H9 (cell line): ENCODE measurements around the gene RAF1. TPM values are rescaled to one million over a fixed set of nuclear protein-coding genes. Genes with fewer than 3 reads are reported as not detected.

Experiments
- DNase-seq: peaks from one replicate; pipeline ENCODE4 v3.0.0-alpha.2; 2017
- H2AFZ ChIP-seq: one replicate; pipeline ENCODE4 v1.6.1; 2013; ENCODE audit warnings: mild to moderate bottlenecking, low read length, control low read depth, moderate library complexity
- H2AK5ac ChIP-seq: 2 replicates; pipeline ENCODE4 v1.6.1; 2013; ENCODE audit warnings: low read length, control low read depth, mixed read lengths; ENCODE audit not compliant: insufficient read length
- H2BK120ac ChIP-seq: one replicate; pipeline ENCODE4 v1.6.1; 2013; ENCODE audit warnings: low read depth, mild to moderate bottlenecking, low read length, control low read depth, inconsistent platforms; ENCODE audit not compliant: poor library complexity, severe bottlenecking
- H2BK12ac ChIP-seq: 2 replicates; pipeline ENCODE4 v1.6.1; 2013; ENCODE audit warnings: low read length, control low read depth, mixed read lengths, low read depth; ENCODE audit not compliant: insufficient read length
- H2BK15ac ChIP-seq: 2 replicates; pipeline ENCODE4 v1.6.1; 2013; ENCODE audit warnings: low read depth, low read length, control low read depth
- H2BK20ac ChIP-seq: one replicate; pipeline ENCODE4 v1.6.1; 2013; ENCODE audit warnings: low read depth, mild to moderate bottlenecking, low read length, control low read depth, inconsistent platforms; ENCODE audit not compliant: poor library complexity, severe bottlenecking
- H2BK5ac ChIP-seq: 2 replicates; pipeline ENCODE4 v1.6.1; 2013; ENCODE audit warnings: low read length, control low read depth, mixed read lengths; ENCODE audit not compliant: insufficient read length
- H3K14ac ChIP-seq: 2 replicates; pipeline ENCODE4 v1.6.1; 2013; ENCODE audit warnings: low read length, control low read depth; ENCODE audit not compliant: insufficient read depth
- H3K18ac ChIP-seq: 2 replicates; pipeline ENCODE4 v1.6.1; 2013; ENCODE audit warnings: low read depth, mild to moderate bottlenecking, mixed read lengths, low read length, control low read depth; ENCODE audit not compliant: insufficient read length
- H3K23ac ChIP-seq: 2 replicates; pipeline ENCODE4 v1.6.1; 2013; ENCODE audit warnings: low read length, control low read depth, mixed read lengths, low read depth; ENCODE audit not compliant: insufficient read length
- H3K23me2 ChIP-seq: 2 replicates; pipeline ENCODE4 v1.6.1; 2013; ENCODE audit warnings: low read depth, mild to moderate bottlenecking, mixed read lengths, low read length, control low read depth; ENCODE audit not compliant: insufficient read length, poor library complexity, severe bottlenecking
- H3K27ac ChIP-seq: 2 replicates; pipeline ENCODE4 v1.5.1; 2013; ENCODE audit warnings: low read length, control low read depth, mixed read lengths, low read depth; ENCODE audit not compliant: insufficient read length
- H3K27me3 ChIP-seq: 2 replicates; pipeline ENCODE4 v1.6.1; 2013; ENCODE audit warnings: low read length, control low read depth, inconsistent platforms; ENCODE audit not compliant: insufficient read depth
- H3K4ac ChIP-seq: 2 replicates; pipeline ENCODE4 v1.6.1; 2013; ENCODE audit warnings: low read depth, mild to moderate bottlenecking, control low read depth, inconsistent platforms, low read length, moderate library complexity
- H3K4me1 ChIP-seq: 2 replicates; pipeline ENCODE4 v1.6.1; 2013; ENCODE audit warnings: low read length, control low read depth, inconsistent platforms; ENCODE audit not compliant: insufficient read depth
- H3K4me2 ChIP-seq: 2 replicates; pipeline ENCODE4 v1.6.1; 2013; ENCODE audit warnings: low read length, control low read depth, mixed read lengths; ENCODE audit not compliant: insufficient read length, insufficient read depth
- H3K56ac ChIP-seq: 2 replicates; pipeline ENCODE4 v1.6.1; 2013; ENCODE audit warnings: low read depth, mild to moderate bottlenecking, mixed read lengths, low read length, control low read depth; ENCODE audit not compliant: insufficient read length
- H3K79me1 ChIP-seq: 2 replicates; pipeline ENCODE4 v1.6.1; 2013; ENCODE audit warnings: low read depth, mild to moderate bottlenecking, moderate library complexity, low read length, control low read depth, inconsistent platforms; ENCODE audit not compliant: insufficient read depth, poor library complexity, severe bottlenecking
- H3K79me2 ChIP-seq: 2 replicates; pipeline ENCODE4 v1.6.1; 2013; ENCODE audit warnings: low read length, control low read depth, inconsistent platforms; ENCODE audit not compliant: insufficient read depth
- H3K9ac ChIP-seq: 2 replicates; pipeline ENCODE4 v1.6.1; 2013; ENCODE audit warnings: low read length, control low read depth, mixed read lengths; ENCODE audit not compliant: insufficient read length; ENCODE audit errors: extremely low read depth
- H3K9me3 ChIP-seq: one replicate; pipeline ENCODE4 v1.6.1; 2013; ENCODE audit warnings: low read depth, low read length, inconsistent platforms; ENCODE audit not compliant: control insufficient read depth
- H3T11ph ChIP-seq: one replicate; pipeline ENCODE4 v1.6.1; 2013; ENCODE audit warnings: mild to moderate bottlenecking, low read length, control low read depth, inconsistent platforms
- H4K20me1 ChIP-seq: one replicate; pipeline ENCODE4 v1.6.1; 2013; ENCODE audit not compliant: control insufficient read depth, insufficient read length, insufficient read depth
- H4K5ac ChIP-seq: 2 replicates; pipeline ENCODE4 v1.6.1; 2013; ENCODE audit warnings: low read depth, mild to moderate bottlenecking, mixed read lengths, low read length, control low read depth; ENCODE audit not compliant: insufficient read length
- H4K8ac ChIP-seq: replicated peaks from 2 replicates; pipeline ENCODE4 v1.6.1; 2013; ENCODE audit warnings: low read length, control low read depth, mixed read lengths, low read depth; ENCODE audit not compliant: insufficient read length
- H4K91ac ChIP-seq: 2 replicates; pipeline ENCODE4 v1.6.1; 2013; ENCODE audit warnings: low read depth, mild to moderate bottlenecking, moderate library complexity, mixed read lengths, low read length, control low read depth; ENCODE audit not compliant: insufficient read length
- H3K27ac Mint-ChIP-seq, 3 experiments: 2 replicates in 2 of 3; 3 replicates in 1 of 3; pipeline ENCODE4 v1.8.0; 2020 to 2021; ENCODE audit warnings: mixed read lengths in 3 of 3, mild to moderate bottlenecking in 1 of 3, moderate library complexity in 1 of 3
- H3K27me3 Mint-ChIP-seq: 2 replicates; pipeline ENCODE4 v1.8.0; 2021; ENCODE audit warnings: low read depth, mild to moderate bottlenecking, moderate library complexity, mixed read lengths
- H3K36me3 Mint-ChIP-seq, 3 experiments: 2 replicates in 2 of 3; 3 replicates in 1 of 3; pipeline ENCODE4 v1.8.0; 2020 to 2021; ENCODE audit warnings: low read depth in 3 of 3, mixed read lengths in 3 of 3; ENCODE audit not compliant: insufficient read depth in 1 of 3
- H3K4me1 Mint-ChIP-seq, 2 experiments: 2 replicates each; pipeline ENCODE4 v1.8.0; 2020; ENCODE audit warnings: mixed read lengths in 2 of 2
- H3K4me3 Mint-ChIP-seq, 2 experiments: 2 replicates in 1 of 2; 3 replicates in 1 of 2; pipeline ENCODE4 v1.8.0; 2020 to 2021; ENCODE audit warnings: mild to moderate bottlenecking in 2 of 2, mixed read lengths in 2 of 2, moderate library complexity in 1 of 2
- H3K9me3 Mint-ChIP-seq, 2 experiments: 2 replicates in 1 of 2; 3 replicates in 1 of 2; pipeline ENCODE4 v1.8.0; 2020; ENCODE audit warnings: mild to moderate bottlenecking in 2 of 2, mixed read lengths in 2 of 2, moderate library complexity in 1 of 2
- CTCF ChIP-seq: fragments of 200-600 bp; sonication (generic); conservative IDR thresholded peaks from 3 replicates; pipeline ENCODE4 v1.8.0; 2021; ENCODE audit warnings: antibody characterized with exemption, mild to moderate bottlenecking
- WGBS: extraction: QIAGEN DNeasy Blood & Tissue Kit; methylation state at CpG from one replicate; pipeline ENCODE4 v1.1.7; 2013; ENCODE audit warnings: missing lambda C conversion rate, low lambda C conversion rate, mixed read lengths; ENCODE audit not compliant: insufficient read length; ENCODE audit errors: extremely low coverage; 5-methylcytosine and 5-hydroxymethylcytosine counted together
- total RNA-seq: library from RNA; stranded (reverse); gene quantifications from 2 replicates; pipeline ENCODE4 v1.2.1, GENCODE V29; 2021

The RAF1 gene
- total RNA-seq, 1 experiment from 2014 or later, result 112 TPM

- no peak for DNase-seq
- TF ChIP-seq CTCF, result no peak
- H3K14ac ChIP-seq, result no peak overlapping the region
- H3K79me2 ChIP-seq, result no peaks in the 10 kb centered on the region
- H3K9ac ChIP-seq, result no peak overlapping the region
- no peak overlapping the region for H2BK12ac ChIP-seq
- H2AK5ac ChIP-seq, result no peak overlapping the region
- no peaks in the 10 kb centered on the region for H3K9me3 ChIP-seq
- no peaks in the 10 kb centered on the region for H3K23me2 ChIP-seq
- H4K20me1 ChIP-seq, result no peaks in the 10 kb centered on the region
- H3K9me3 Mint-ChIP-seq, result no peaks in the 10 kb centered on the region
- H3K18ac ChIP-seq, result no peak overlapping the region
- H3K27me3 Mint-ChIP-seq, result no peaks in the 10 kb centered on the region; the same call in 1 of the 2 replicates
- H3K27ac ChIP-seq, result no peak overlapping the region
- H3K4me2 ChIP-seq, result no peak overlapping the region
- WGBS, result no CpG with 5 or more reads among the region's 6 CpGs
- H2BK120ac ChIP-seq, result no peak overlapping the region
- H2BK15ac ChIP-seq, result no peak overlapping the region
- H4K91ac ChIP-seq, result no peak overlapping the region
- H2BK20ac ChIP-seq, result no peak overlapping the region
- no peaks in the 10 kb centered on the region for H3K27me3 ChIP-seq
- H3K4ac ChIP-seq, result no peak overlapping the region
- no peak overlapping the region for H2AFZ ChIP-seq
- no peaks in the 10 kb centered on the region for H3K4me1 ChIP-seq
- no peak overlapping the region for H3K4me3 Mint-ChIP-seq
- H3K27ac Mint-ChIP-seq, result peak overlapping the region in 2 of 3 experiments; percentile 18 to 34; a peak in 2 of 7 replicates
- H3K4me1 Mint-ChIP-seq, result 0 out of 4 replicates have a peak, but pooled peaks cover 0 to 5% of the 10 kb centered on the region in 2 experiments
- no peak overlapping the region for H2BK5ac ChIP-seq
- no peak overlapping the region for H3K56ac ChIP-seq
- H4K5ac ChIP-seq, result no peak overlapping the region
- no peak overlapping the region for H4K8ac ChIP-seq
- H3T11ph ChIP-seq, result no peak overlapping the region
- H3K79me1 ChIP-seq, result no peaks in the 10 kb centered on the region
- H3K36me3 Mint-ChIP-seq, result peaks cover 47 to 74% (median 68%) of the 10 kb centered on the region in 3 experiments
- H3K23ac ChIP-seq, result no peak overlapping the region
Observed at GRCh38 chr3:12591456-12591855, 72.5 kb downstream of the RAF1 start.
